ENCODE data around the gene SPECC1L. TPM values are rescaled to one million over a fixed set of nuclear protein-coding genes. Genes with fewer than 3 reads are reported as not detected.

SPECC1L gene
- total and polyA plus RNA-seq, 10 of the 15 experiments (the other 5 are each of a cell fraction or from before 2014, with no cell fraction given), result 1.9 to 40.6 (median 19.1) TPM

- H3K36me3 ChIP-seq (ENCODE audit: control insufficient read depth in 2 of 2, insufficient read depth in 2 of 2, low read length in 1 of 2), result peaks cover 0 to 3% of the 10 kb centered on the region in 2 experiments; a peak in 3 of 4 replicates
- BruUV-seq (replicated peaks), result no TSS peak
Measured at GRCh38 chr22:24420072-24420976, 149.7 kb downstream of the SPECC1L start.

More at GRCh38 chr22:24420072-24420976, 149.7 kb downstream of the SPECC1L start:
- DNase-seq (ENCODE audit: low read depth, low spot score), result no peak
- no peak for ATAC-seq
- ChIA-PET RAD21 (ENCODE audit: unreplicated experiment) (interaction anchor here (1.3 to 10.4 kb wide), 3 partner anchors 15 to 85 kb away, joined by 3 to 107 read pairs (median 6); no protein-coding TSS in a partner anchor), SMC1A (ENCODE audit: uncharacterized antibody, unreplicated experiment) (interaction anchor here (1.0 to 1.4 kb wide), 3 partner anchors 18 to 102 kb away, joined by 3 to 5 read pairs (median 3); no protein-coding TSS in a partner anchor), CTCF (interaction anchor here (0.9 to 19.9 kb wide), 4 partner anchors 9 to 104 kb away, joined by 3 to 332 read pairs (median 38); no protein-coding TSS in a partner anchor), POLR2A (interaction anchor here (0.5 kb wide), 1 partner anchor 109 kb away, joined by 8 read pairs; no protein-coding TSS in a partner anchor)
- in situ Hi-C loops (cut with MboI) (no loop called here), intact Hi-C loops (cut with micrococcal nuclease; ENCODE audit: unreplicated experiment) (no loop called here)
- Histone ChIP-seq H3K4me1 (ENCODE audit: control insufficient read depth, insufficient read depth, low read length) (no peaks in the 10 kb centered on the region; the same call in 1 of the 2 replicates), H3K27ac (ENCODE audit: control insufficient read depth, insufficient read depth) (no peak overlapping the region), H3K4me2 (ENCODE audit: control insufficient read depth, insufficient read depth) (no peak overlapping the region), H2AFZ (ENCODE audit: control insufficient read depth, low read depth, low read length) (no peak overlapping the region), H3K27me3 (replicated peaks in 1 of 2; ENCODE audit: control insufficient read depth in 2 of 2, insufficient read depth in 2 of 2, low read length in 1 of 2) (no peaks in the 10 kb centered on the region), H4K20me1 (ENCODE audit: control insufficient read depth, insufficient read depth) (no peaks in the 10 kb centered on the region), H3K4me3 (no peak overlapping the region), H3K79me2 (ENCODE audit: control insufficient read depth, insufficient read depth, low read length) (peaks cover 7% of the 10 kb centered on the region), H3K9me3 (replicated peaks; ENCODE audit: control insufficient read depth, insufficient read depth, low read length) (no peaks in the 10 kb centered on the region), H3K9ac (ENCODE audit: control insufficient read depth, insufficient read depth, low read length) (no peak overlapping the region)
- TF ChIP-seq FOS (IDR thresholded peaks at IDR 0.05; ENCODE audit: borderline replicate concordance, extremely low read depth, insufficient read length) (no peak), EP300 (IDR thresholded peaks at IDR 0.05; ENCODE audit: borderline replicate concordance in 1 of 2, control insufficient read depth in 1 of 2, low read depth in 2 of 2, low read length in 2 of 2) (no peak), ZNF217 (IDR thresholded peaks at IDR 0.05) (no peak), E4F1 (IDR thresholded peaks at IDR 0.05; ENCODE audit: borderline replicate concordance, partially characterized antibody) (no peak), DPF2 (IDR thresholded peaks at IDR 0.05) (no peak), RAD51 (IDR thresholded peaks at IDR 0.05) (no peak), ZBTB4 (CRISPR knock-in tag; IDR thresholded peaks at IDR 0.05) (no peak), PAX8 (IDR thresholded peaks at IDR 0.05) (no peak), EGR1 (IDR thresholded peaks at IDR 0.05; ENCODE audit: borderline replicate concordance in 1 of 2, low read depth in 2 of 2, low read length in 2 of 2) (no peak), FOXM1 (IDR thresholded peaks at IDR 0.05; ENCODE audit: low read depth, low read length) (no peak)
- no peak for FAIRE-seq
- WGBS (ENCODE audit: insufficient coverage, insufficient replicate concordance, low lambda C conversion rate, missing lambda C conversion rate), result 77% methylated on average over 17 of the region's 18 CpGs
